ENCODE measurements around the gene COX4I1. TPM values are rescaled to one million over a fixed set of nuclear protein-coding genes. Genes with fewer than 3 reads are reported as not detected.

Gene COX4I1
- total and polyA plus RNA-seq, 5 donors from 2014 or later, result 476 to 1,194 (median 1,113) TPM

DNA sequence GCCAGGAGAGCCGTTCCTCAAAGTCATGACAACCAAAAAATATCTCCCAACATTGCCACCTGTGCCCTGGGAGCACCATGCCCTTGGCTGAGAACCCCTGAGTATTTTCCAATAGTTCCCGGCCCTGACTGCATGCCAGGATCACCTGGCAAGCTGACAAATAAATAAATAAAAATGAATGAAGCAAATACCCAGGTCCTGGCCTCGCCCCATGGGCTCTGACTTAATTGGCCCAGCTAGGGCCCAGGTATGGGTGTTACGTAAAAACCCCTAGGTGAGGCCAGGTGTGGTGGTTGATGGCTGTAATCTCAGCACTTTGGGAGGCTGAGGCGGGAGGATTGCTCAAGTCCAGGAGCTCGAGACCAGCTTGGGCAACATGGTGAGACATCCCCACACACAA is 45.9 kb upstream of the COX4I1 start:
- H3K27ac ChIP-seq (ENCODE audit: insufficient read depth, low read length, poor library complexity, severe bottlenecking), result no peak overlapping the region
- H3K27me3 ChIP-seq (ENCODE audit: control insufficient read depth, insufficient read depth, low read length), result peaks cover 8% of the 10 kb centered on the region
- H3K4me1 Mint-ChIP-seq, result peaks cover 0 to 9% (median 2%) of the 10 kb centered on the region in 4 donors
- H3K4me3 Mint-ChIP-seq, result no peak overlapping the region
- H3K27me3 Mint-ChIP-seq, result peaks cover 49% of the 10 kb centered on the region
- H3K36me3 Mint-ChIP-seq, result no peaks in the 10 kb centered on the region
- DNase-seq (no peak), ATAC-seq (ENCODE audit: low read depth in 2 of 2) (no peak)
- H3K4me3 ChIP-seq (ENCODE audit: low read depth, low read length), result no peak overlapping the region
- H3K9me3 Mint-ChIP-seq, result no peaks in the 10 kb centered on the region
- H3K4me1 ChIP-seq (ENCODE audit: control insufficient read depth, insufficient read depth, low read length, poor library complexity, severe bottlenecking), result peaks cover 17% of the 10 kb centered on the region
- H3K9me3 ChIP-seq (ENCODE audit: control insufficient read depth in 2 of 2, low read length in 2 of 2), result no peaks in the 10 kb centered on the region
- H3K27ac Mint-ChIP-seq, result peak overlapping the region in 1 of 3 donors; percentile 29
- no peaks in the 10 kb centered on the region for H3K36me3 ChIP-seq (ENCODE audit: control insufficient read depth, insufficient read depth, low read length)

DNA sequence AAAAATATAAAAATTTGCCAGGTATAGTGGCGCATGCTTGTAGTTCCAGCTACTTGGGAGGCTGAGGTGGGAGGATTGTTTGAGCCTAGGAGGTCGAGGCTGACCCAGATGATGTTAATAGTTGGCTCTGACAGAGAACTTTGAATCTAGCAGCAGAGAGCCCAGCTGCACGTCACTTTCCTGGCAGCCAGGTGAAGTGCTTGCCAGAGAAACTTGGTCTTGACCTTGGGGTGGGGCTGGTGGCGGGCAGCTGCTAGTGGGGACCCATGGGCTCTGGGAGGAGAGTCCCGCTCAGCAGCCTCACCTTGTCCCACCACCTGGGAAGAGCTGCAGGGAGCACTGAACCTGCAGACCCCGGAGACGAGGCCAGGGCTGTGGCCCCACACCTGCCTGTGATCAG is 45.5 kb upstream of the COX4I1 start:
- H3K27ac ChIP-seq (ENCODE audit: insufficient read depth, low read length, poor library complexity, severe bottlenecking), result no peak overlapping the region
- Mint-ChIP-seq H3K27me3 (peaks cover 51% of the 10 kb centered on the region), H3K4me1 (peaks cover 0 to 13% (median 4%) of the 10 kb centered on the region in 4 donors), H3K27ac (no peak overlapping the region), H3K4me3 (no peak overlapping the region), H3K9me3 (no peaks in the 10 kb centered on the region), H3K36me3 (peaks cover 1% of the 10 kb centered on the region)
- no peak for ATAC-seq (ENCODE audit: low read depth in 2 of 2)
- DNase-seq, result no peak
- peaks cover 8% of the 10 kb centered on the region for H3K27me3 ChIP-seq (ENCODE audit: control insufficient read depth, insufficient read depth, low read length)
- H3K9me3 ChIP-seq (ENCODE audit: control insufficient read depth in 2 of 2, low read length in 2 of 2), result no peaks in the 10 kb centered on the region
- peaks cover 19% of the 10 kb centered on the region for H3K4me1 ChIP-seq (ENCODE audit: control insufficient read depth, insufficient read depth, low read length, poor library complexity, severe bottlenecking)
- H3K36me3 ChIP-seq (ENCODE audit: control insufficient read depth, insufficient read depth, low read length), result no peaks in the 10 kb centered on the region
- H3K4me3 ChIP-seq (ENCODE audit: low read depth, low read length), result no peak overlapping the region

DNA sequence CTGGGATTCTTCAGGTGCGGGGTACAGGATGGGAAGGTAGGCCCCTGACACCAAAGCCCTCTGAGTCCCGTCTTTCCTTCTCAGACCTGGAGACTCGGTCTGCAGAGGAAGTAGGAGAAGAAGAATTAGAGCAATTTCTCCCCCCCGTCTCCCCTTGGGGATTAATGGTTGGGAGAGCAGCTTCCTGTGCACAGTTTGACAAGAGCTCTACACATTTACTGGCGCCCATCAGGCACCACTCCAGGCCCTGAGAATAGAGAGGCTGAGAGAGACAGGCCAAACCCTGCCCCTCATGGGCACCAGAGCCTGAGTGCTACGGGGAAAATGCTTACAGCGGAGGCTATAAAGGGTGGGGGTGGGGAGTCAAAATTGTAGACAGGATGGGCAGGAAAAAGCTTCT is 45.1 kb upstream of the COX4I1 start:
- Mint-ChIP-seq H3K4me3 (no peak overlapping the region), H3K4me1 (peaks cover 0 to 16% (median 5%) of the 10 kb centered on the region in 4 donors), H3K9me3 (no peaks in the 10 kb centered on the region), H3K27me3 (peaks cover 54% of the 10 kb centered on the region), H3K27ac (no peak overlapping the region), H3K36me3 (peaks cover 4% of the 10 kb centered on the region)
- DNase-seq (no peak), ATAC-seq (ENCODE audit: low read depth in 2 of 2) (no peak)
- H3K36me3 ChIP-seq (ENCODE audit: control insufficient read depth, insufficient read depth, low read length), result no peaks in the 10 kb centered on the region
- H3K27ac ChIP-seq (ENCODE audit: insufficient read depth, low read length, poor library complexity, severe bottlenecking), result no peak overlapping the region
- peaks cover 20% of the 10 kb centered on the region for H3K4me1 ChIP-seq (ENCODE audit: control insufficient read depth, insufficient read depth, low read length, poor library complexity, severe bottlenecking)
- H3K27me3 ChIP-seq (ENCODE audit: control insufficient read depth, insufficient read depth, low read length), result peaks cover 7% of the 10 kb centered on the region
- no peak overlapping the region for H3K4me3 ChIP-seq (ENCODE audit: low read depth, low read length)
- no peaks in the 10 kb centered on the region for H3K9me3 ChIP-seq (ENCODE audit: control insufficient read depth in 2 of 2, low read length in 2 of 2)

DNA sequence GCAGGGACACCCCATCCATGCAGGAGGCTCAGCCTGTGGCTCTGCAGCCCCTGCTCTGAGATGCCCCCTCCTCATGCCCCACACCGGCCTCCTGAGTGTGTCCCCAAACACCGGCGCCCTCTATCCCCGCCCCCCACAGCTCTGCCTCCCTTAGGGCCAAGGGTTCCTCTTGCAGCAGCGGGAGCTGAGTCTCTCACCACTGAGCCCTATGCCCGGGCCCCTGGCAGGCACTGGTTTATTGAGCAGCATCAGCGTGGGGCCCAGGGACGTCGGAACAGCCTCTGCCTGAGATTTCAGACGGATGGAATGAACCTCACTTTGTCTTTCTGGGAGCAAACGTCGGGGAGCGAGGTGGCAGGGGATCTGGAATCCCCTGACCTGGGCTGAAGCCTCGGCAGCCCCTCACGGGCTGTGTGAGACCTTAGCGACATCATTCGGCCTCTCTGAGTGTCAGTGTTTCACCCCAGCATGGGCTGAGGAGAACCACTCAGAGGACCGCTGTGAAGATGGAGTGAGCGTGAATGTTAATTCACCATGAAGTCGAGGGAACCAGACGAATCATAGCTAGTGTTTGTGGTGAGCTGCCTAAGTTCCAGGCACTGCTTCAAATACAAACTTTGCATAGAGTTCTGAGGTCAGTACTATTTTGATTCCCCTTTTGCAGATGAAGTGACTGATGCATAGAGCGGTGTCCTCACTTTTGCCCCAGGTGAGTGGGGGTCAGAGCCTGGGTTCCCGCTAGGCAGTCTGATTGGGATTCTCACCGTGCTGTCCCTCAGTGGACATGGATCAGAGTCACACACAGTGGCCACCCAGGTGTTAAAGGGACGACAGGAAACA is 43.3 kb upstream of the COX4I1 start:
- Mint-ChIP-seq H3K27me3 (peaks cover 52% of the 10 kb centered on the region), H3K27ac (peak overlapping the region in 1 of 3 donors; percentile 84)

DNA sequence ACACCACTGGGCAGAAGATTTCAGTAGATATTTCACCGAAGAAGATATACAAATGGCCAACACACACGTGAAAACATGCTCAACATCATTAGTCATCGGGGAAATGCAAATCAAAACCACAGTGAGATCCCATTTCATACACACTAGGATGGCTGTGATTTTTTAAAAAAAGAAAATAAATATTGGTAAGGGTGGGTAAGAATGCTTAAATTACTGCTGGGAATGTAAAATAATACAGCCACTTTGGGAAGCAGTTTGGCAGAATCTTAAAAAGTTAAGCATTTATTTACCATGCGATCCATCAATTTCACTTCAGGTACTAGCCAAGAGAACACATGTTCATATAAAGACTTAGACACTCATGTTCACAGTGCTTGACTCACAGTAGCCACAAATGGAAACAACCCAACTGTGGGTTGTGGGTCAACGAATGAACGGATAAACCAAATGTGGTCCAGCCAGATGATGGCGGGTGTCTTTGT is 42.1 kb upstream of the COX4I1 start:
- no peak overlapping the region for H3K27ac ChIP-seq (ENCODE audit: insufficient read depth, low read length, poor library complexity, severe bottlenecking)
- no peaks in the 10 kb centered on the region for H3K9me3 Mint-ChIP-seq
- no peak for DNase-seq
- no peak overlapping the region for H3K4me3 Mint-ChIP-seq
- no peak for ATAC-seq (ENCODE audit: low read depth in 2 of 2)
- H3K36me3 Mint-ChIP-seq, result peaks cover 4% of the 10 kb centered on the region
- H3K27me3 Mint-ChIP-seq, result peaks cover 45% of the 10 kb centered on the region
- H3K4me1 ChIP-seq (ENCODE audit: control insufficient read depth, insufficient read depth, low read length, poor library complexity, severe bottlenecking), result peaks cover 3% of the 10 kb centered on the region
- peaks cover 0 to 7% (median 3%) of the 10 kb centered on the region in 4 donors for H3K4me1 Mint-ChIP-seq
- no peak overlapping the region for H3K27ac Mint-ChIP-seq
- no peaks in the 10 kb centered on the region for H3K27me3 ChIP-seq (ENCODE audit: control insufficient read depth, insufficient read depth, low read length)
- H3K4me3 ChIP-seq (ENCODE audit: low read depth, low read length), result no peak overlapping the region
- H3K36me3 ChIP-seq (ENCODE audit: control insufficient read depth, insufficient read depth, low read length), result no peaks in the 10 kb centered on the region
- H3K9me3 ChIP-seq (ENCODE audit: control insufficient read depth in 2 of 2, low read length in 2 of 2), result no peaks in the 10 kb centered on the region

More for the DNA sequence above, 43.3 kb upstream of the COX4I1 start:
- Mint-ChIP-seq H3K9me3 (no peaks in the 10 kb centered on the region), H3K4me1 (peaks cover 0 to 11% (median 3%) of the 10 kb centered on the region in 4 donors), H3K4me3 (no peak overlapping the region), H3K36me3 (peaks cover 4% of the 10 kb centered on the region)
- DNase-seq (no peak), ATAC-seq (ENCODE audit: low read depth in 2 of 2) (peak; percentile 33 to 40)
- H3K27ac ChIP-seq (ENCODE audit: insufficient read depth, low read length, poor library complexity, severe bottlenecking), result no peak overlapping the region
- peaks cover 8% of the 10 kb centered on the region for H3K4me1 ChIP-seq (ENCODE audit: control insufficient read depth, insufficient read depth, low read length, poor library complexity, severe bottlenecking)
- H3K27me3 ChIP-seq (ENCODE audit: control insufficient read depth, insufficient read depth, low read length), result peaks cover 4% of the 10 kb centered on the region
- H3K9me3 ChIP-seq (ENCODE audit: control insufficient read depth in 2 of 2, low read length in 2 of 2), result no peaks in the 10 kb centered on the region
- H3K4me3 ChIP-seq (ENCODE audit: low read depth, low read length), result no peak overlapping the region
- H3K36me3 ChIP-seq (ENCODE audit: control insufficient read depth, insufficient read depth, low read length), result no peaks in the 10 kb centered on the region

DNA sequence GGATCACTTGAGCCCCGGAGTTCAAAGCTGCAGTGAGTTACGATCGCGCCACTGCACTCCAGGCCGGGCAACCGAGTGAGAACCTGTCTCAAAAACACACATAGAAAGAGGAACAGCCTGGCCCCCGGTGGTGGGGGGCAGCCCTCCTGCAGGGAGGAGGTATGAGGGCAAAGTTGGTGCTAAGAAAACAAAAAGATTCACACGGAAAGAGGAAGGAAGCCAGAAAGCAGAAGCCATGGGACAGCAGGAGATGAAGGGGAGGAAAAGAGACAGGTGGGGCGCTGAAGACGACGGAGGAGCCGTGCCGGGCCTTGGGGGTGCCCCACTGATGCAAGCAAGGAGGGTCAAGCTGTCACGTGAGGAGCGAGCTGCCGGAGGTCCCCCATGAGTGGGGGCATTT is 40.4 kb upstream of the COX4I1 start:
- no peak overlapping the region for H3K27ac ChIP-seq (ENCODE audit: insufficient read depth, low read length, poor library complexity, severe bottlenecking)
- Mint-ChIP-seq H3K27ac (no peak overlapping the region), H3K4me3 (no peak overlapping the region), H3K9me3 (no peaks in the 10 kb centered on the region), H3K36me3 (peaks cover 4% of the 10 kb centered on the region), H3K27me3 (peaks cover 30% of the 10 kb centered on the region), H3K4me1 (peaks cover 0 to 7% (median 3%) of the 10 kb centered on the region in 4 donors)
- no peak overlapping the region for H3K4me3 ChIP-seq (ENCODE audit: low read depth, low read length)
- peak in 1 of 2 donors; percentile 6 for ATAC-seq (ENCODE audit: low read depth in 2 of 2)
- no peaks in the 10 kb centered on the region for H3K9me3 ChIP-seq (ENCODE audit: control insufficient read depth in 2 of 2, low read length in 2 of 2)
- peaks cover 3% of the 10 kb centered on the region for H3K4me1 ChIP-seq (ENCODE audit: control insufficient read depth, insufficient read depth, low read length, poor library complexity, severe bottlenecking)
- no peaks in the 10 kb centered on the region for H3K27me3 ChIP-seq (ENCODE audit: control insufficient read depth, insufficient read depth, low read length)
- DNase-seq, result no peak
- no peaks in the 10 kb centered on the region for H3K36me3 ChIP-seq (ENCODE audit: control insufficient read depth, insufficient read depth, low read length)

DNA sequence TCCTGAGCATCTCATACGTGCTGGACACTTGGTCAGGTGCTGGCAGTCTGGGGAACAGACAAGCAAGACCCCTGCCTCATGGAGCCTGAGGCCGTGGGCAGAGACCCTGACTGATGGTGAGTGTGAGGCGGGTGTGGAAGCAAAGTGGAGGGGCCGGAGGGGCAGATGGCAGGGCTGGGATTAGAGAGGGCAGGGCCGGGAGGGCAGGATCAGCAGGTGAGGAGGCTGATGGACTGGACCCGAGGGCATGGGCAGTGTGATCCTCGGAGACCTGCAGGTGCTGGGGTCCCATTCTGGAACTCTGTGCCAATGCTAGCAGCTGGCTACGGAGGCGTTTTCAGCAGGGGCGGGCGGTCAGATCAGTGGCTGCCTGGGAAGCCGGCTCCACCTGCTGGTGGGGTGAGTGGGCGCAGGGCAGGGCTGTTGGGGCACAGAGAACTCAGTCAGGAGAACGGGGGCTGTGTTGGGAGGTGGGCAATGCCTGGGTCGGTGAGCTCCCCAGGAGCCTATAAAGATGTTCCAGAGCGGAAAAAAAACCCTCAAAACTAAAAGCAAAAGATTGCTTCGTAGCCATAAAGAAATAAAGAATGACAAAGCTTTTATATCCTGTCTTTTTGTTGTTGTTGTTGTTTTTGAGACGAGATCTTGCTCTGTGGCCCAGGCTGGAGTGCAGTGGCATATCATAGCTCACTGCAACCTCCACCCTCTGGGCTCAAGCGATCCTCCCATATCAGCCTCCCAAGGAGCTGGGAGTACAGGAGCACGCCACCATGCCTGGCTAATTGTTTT is 39.7 kb upstream of the COX4I1 start:
- peak in 2 of 3 donors; percentile 10 to 31 for DNase-seq

More for the DNA sequence above, 39.7 kb upstream of the COX4I1 start:
- Histone ChIP-seq H3K36me3 (ENCODE audit: control insufficient read depth, insufficient read depth, low read length) (no peaks in the 10 kb centered on the region), H3K4me1 (ENCODE audit: control insufficient read depth, insufficient read depth, low read length, poor library complexity, severe bottlenecking) (peaks cover 3% of the 10 kb centered on the region), H3K27me3 (ENCODE audit: control insufficient read depth, insufficient read depth, low read length) (no peaks in the 10 kb centered on the region), H3K27ac (ENCODE audit: insufficient read depth, low read length, poor library complexity, severe bottlenecking) (no peak overlapping the region), H3K4me3 (ENCODE audit: low read depth, low read length) (no peak overlapping the region), H3K9me3 (ENCODE audit: control insufficient read depth in 2 of 2, low read length in 2 of 2) (no peaks in the 10 kb centered on the region)
- peaks cover 0 to 7% (median 3%) of the 10 kb centered on the region in 4 donors for H3K4me1 Mint-ChIP-seq
- H3K9me3 Mint-ChIP-seq, result no peaks in the 10 kb centered on the region
- H3K4me3 Mint-ChIP-seq, result no peak overlapping the region
- H3K27me3 Mint-ChIP-seq, result peaks cover 24% of the 10 kb centered on the region
- ATAC-seq (ENCODE audit: low read depth in 2 of 2), result no peak
- H3K27ac Mint-ChIP-seq, result peak overlapping the region in 1 of 3 donors; percentile 86
- H3K36me3 Mint-ChIP-seq, result peaks cover 4% of the 10 kb centered on the region

Data from CD4-positive, CD25-positive, alpha-beta regulatory T cell (primary cell).